ACHN (cell line): Measurements from ENCODE around the gene EGLN1.

ENCODE experiments used
- DNase-seq: peaks from one replicate; pipeline ENCODE4 v3.0.0-alpha.2; 2015
- in situ Hi-C: cut with HindIII; loops from 2 replicates; pipeline ENCODE4 v1.10.0; 2017; ENCODE audit warnings: low sequenced_read_pairs, low pct_ligation_motif_present, low pct_unique_long_range_greater_than_20kb

Gene EGLN1

DNA sequence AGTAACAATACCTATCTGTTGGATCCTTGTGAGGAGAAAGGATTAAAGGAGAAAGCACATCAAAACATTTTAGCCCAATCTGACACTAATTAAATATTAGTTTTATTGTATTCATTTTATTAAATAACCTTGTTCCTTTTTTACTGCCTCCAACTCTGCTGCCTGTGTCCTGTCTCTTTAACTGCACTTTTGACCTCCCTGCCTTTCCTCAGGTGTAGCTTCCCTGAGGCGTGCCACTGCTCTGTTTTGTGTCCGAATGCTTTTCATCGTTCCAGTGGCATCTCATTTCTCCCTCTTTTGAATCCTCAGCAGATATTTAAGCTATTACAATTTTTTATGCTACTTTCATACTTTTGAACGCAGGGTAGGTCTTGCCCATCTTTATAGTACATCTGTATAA lies 73.6 kb downstream of the EGLN1 start:
- in situ Hi-C loops: no loop called here
- no peak for DNase-seq

DNA sequence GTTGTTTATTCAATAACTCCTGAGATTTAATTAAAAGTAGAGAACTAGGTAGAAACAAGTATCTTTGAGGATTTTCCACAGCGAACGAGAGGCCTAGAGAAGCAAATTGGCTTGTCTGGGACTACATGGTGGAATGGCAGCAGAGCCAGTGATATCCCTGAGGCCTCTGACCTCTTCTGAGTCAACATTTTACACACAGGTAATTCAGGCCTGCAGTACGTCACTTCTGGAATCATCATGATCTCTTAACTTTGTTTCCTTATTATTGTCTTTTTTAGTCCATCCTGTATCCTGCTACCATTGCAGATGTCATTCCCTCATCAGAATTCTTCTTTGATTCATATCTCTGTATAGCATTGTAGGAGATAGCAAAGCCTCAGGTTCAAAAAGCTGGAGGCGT lies 74.1 kb downstream of the EGLN1 start:
- no peak for DNase-seq
- in situ Hi-C loops: no loop called here

- in situ Hi-C loops: no loop called here
Observed at GRCh38 chr1:231340328-231341013, 81.6 kb downstream of the EGLN1 start.

DNA sequence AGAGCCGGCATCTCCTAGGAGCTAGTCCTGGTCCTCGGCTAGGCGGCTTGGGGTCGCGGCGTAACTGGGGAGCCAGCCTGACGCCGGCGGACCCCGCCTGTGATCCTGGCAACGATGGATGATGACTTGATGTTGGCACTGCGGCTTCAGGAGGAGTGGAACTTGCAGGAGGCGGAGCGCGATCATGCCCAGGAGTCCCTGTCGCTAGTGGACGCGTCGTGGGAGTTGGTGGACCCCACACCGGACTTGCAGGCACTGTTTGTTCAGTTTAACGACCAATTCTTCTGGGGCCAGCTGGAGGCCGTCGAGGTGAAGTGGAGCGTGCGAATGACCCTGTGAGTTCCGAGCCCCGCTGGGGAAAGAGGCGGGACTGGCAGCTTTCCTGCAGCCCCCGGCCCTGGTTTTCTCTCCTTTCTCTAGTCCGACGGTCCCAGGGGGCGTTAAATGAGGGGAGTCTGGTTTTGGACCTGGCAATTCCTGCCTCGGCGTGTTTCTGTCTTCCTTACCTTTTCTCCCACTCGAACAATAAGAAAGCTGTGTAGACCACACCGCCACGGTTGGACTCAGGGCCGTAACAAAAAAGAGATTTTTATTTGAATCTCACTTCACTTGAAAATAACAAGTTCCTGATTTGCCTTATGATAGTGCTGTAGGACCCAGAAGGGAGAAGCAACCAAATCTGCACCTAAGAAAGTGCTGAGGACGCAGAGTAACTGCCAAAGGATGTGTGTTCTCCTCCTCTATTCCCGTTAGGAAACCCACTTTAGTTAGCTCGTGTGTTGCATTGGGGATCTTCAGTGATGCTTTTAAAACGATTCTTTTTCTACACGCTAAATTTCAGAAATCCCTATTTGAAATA lies 83.6 kb downstream of the EGLN1 start, which contains the start of gene SPRTN:
Gene SPRTN, plus strand, starts transcription at position 24 of the 859 bp plus-strand sequence. Its CDS starts 91 bp downstream, at position 115.
- in situ Hi-C loops: no loop called here

More at GRCh38 chr1:231340328-231341013, 81.6 kb downstream of the EGLN1 start:
- no peak for DNase-seq

DNA sequence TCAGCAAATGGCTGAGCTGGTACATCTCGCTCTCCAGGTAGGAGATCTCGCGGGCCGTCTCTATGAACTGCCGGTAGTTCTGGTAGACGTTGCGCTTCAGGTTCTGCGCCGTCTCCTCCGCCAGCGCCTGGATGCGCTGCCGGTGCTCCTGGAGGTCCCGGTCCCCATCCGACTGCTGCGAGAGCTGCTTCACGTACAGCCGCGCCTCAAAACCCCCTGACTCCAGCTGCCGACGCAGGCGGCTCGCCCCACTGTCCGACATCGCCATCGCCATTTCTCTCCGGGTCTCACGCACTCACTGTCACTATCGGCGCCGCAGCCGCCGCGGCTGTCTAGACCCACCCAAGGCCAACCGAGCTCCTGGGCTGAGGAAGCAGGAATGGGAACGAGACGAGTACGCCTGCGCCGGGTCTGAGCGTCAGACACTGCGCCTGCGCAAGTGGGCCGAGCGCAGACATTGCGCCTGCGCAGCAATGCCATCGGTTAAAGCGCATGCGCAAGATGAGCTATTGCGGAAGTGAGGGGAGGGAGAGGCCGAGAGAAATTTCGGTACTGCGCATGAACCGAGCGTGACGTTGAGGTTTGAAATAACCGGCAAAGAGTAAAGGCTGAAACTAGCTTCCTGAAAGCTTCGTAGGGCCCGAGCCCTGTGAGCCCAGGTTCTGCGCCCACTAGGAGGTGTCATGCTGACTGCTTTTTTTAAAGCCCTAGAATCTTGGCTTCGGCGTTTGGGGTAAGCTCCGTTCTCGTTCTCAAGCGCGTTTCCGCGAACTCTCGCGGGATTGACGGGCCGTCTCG lies 84.4 kb downstream of the EGLN1 start, which contains the start of gene EXOC8:
Gene EXOC8, minus strand, starts transcription at position 381 of the 798 bp plus-strand sequence. Its CDS starts 107 bp downstream, at position 274.
- in situ Hi-C loops: no loop called here
- peak; percentile 98 for DNase-seq

More for the DNA sequence above, 83.6 kb downstream of the EGLN1 start, which contains the start of gene SPRTN:
- DNase-seq: peak; percentile 27

DNA sequence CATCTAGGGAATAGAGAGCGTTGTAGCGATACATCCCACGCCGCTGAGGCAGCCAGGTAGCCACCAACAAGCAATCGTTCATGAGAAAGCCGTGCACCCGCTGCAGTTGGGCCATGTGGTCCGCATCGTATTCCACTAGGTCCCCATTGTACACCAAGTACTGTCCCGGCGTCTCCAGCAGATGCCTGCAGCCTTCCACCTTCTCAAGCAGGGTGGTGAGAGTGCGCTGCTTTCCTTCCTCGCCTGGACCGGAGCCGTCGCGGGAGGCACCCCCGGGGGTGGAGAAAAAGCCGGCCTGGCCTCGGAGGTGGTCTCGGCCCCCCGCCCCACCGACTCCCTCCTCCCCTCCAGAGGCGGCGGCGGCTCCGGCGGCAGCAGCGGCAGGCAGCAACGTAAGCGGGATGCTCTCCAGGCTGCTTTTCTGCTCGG lies 85.0 kb downstream of the EGLN1 start:
- in situ Hi-C loops: no loop called here
- DNase-seq: no peak

- in situ Hi-C loops: no loop called here
- no peak for DNase-seq
Observed at GRCh38 chr1:231335663-231336602, 86.2 kb downstream of the EGLN1 start.

- in situ Hi-C loops: no loop called here
- no peak for DNase-seq
Observed at GRCh38 chr1:231334952-231335351, 87.1 kb downstream of the EGLN1 start.

DNA sequence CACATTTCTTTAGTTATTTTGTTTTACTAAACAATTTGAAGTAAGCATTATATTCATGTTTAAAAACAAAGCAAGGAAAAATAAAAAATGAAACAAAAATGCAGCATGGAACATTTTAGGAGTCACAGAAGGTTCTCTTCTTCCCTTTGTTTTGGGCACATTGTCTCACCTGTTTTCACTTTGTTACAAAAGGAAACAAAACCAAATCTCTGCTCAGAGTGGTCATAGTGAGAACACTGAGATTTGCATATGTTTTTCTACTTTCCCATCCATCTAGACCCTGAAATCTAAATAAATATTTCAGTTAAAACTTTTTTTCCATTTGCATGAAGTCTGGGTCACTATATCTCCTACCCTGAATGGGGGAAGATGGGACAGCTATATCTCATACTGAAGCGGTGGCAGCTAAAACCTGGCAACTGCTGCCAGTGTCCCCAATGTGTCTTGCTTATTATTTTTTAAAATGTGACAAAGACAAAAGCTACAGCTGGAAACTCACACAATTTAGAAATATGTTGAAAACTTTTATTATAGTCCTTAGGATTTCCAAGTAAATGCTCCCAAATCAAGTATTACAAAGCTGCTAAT lies 87.9 kb downstream of the EGLN1 start:
- in situ Hi-C loops: no loop called here
- no peak for DNase-seq

- in situ Hi-C loops: no loop called here
Observed at GRCh38 chr1:231332761-231333160, 89.3 kb downstream of the EGLN1 start.

DNA sequence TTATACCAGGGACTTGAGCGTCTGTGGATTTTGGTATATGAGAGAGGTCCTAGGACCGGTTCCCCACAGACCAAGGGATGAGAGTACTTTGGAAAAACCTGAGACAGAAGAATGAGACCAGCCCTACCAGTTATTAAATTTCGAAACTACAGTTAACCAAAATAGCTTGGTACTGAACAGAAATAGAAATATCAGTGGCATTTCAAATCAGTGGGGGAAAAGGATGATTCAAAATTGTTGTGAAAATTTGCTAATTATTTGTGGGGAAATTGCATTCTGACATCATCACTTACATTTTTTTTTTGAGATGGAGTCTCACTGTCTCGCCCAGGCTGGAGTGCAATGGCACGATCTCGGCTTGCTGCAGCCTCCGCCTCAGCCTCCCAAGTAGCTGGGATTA lies 92.6 kb downstream of the EGLN1 start:
- in situ Hi-C loops: no loop called here
- DNase-seq: no peak

More at GRCh38 chr1:231332761-231333160, 89.3 kb downstream of the EGLN1 start:
- no peak for DNase-seq

GRCh38 chr1:231327617-231328016 lies 94.5 kb downstream of the EGLN1 start:
- DNase-seq: no peak

GRCh38 chr1:231326248-231326647 lies 95.8 kb downstream of the EGLN1 start:
- in situ Hi-C loops: no loop called here
- DNase-seq: no peak

More at GRCh38 chr1:231327617-231328016, 94.5 kb downstream of the EGLN1 start:
- in situ Hi-C loops: no loop called here

- no peak for DNase-seq
- in situ Hi-C loops: no loop called here
Observed at GRCh38 chr1:231324660-231325059, 97.4 kb downstream of the EGLN1 start.

- in situ Hi-C loops: no loop called here
- DNase-seq: no peak
Observed at GRCh38 chr1:231322880-231323530, 99.1 kb downstream of the EGLN1 start.

DNA sequence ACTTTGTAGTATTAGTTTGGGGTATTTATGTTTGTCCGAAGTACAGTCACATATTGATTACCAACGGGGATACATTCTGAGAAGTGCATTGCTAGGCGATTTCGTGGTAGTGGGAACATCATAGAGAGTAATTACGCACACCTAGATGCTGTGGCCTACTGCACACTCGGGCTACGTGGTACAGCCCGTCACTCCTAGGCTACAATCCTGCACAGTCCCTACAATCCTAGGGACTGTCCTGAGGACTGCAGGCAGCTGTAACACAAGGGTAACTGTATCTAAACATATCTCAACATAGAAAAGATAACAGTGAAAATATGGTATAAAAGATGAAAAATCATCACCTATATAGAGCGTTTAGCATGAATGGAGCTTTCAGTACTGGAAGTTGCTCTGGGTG lies 103.0 kb downstream of the EGLN1 start:
- in situ Hi-C loops: no loop called here
- DNase-seq: no peak

DNA sequence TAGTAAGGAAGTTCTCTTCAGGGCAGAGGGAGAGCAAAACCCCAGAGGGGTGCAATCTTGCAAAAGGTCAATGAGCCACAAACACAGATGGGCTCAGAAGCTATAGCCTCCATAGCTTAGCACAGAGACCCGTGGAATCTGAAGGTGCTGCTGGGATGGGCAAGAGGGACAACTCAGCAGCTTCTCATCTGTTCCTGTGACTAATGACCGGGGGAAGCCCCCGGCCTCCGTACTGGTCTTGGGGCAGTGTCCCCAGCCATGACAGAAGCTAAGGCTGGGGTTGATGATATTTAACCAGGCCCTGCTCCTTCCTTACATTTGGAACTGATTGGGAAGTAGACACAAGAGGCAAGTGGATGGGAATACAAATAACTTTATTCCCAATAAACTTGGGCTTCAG lies 103.5 kb downstream of the EGLN1 start:
- in situ Hi-C loops: no loop called here
- DNase-seq: no peak
